Measurements from ENCODE around the gene KCTD14.

KCTD14 gene

DNA sequence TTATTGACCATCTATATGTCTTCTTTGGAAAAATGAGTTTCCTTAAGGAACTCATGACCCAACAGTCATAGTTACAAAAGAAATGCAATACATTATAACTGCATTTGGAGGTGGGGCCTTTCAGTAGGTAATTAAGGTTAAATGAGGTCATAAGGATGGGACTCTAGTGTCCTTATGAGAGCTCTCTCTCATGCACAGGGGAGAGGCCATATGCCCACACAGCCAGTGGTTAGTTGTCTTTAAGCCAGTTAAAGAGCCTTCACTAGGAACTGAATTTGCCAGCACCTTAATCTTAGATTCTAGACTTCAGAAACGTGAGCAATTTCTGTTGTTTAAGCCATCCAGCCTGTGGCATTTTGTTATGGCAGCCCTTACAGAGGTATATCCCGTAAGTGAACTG, 56.0 kb downstream of the KCTD14 start:
- TF ChIP-seq, protein P1, sequence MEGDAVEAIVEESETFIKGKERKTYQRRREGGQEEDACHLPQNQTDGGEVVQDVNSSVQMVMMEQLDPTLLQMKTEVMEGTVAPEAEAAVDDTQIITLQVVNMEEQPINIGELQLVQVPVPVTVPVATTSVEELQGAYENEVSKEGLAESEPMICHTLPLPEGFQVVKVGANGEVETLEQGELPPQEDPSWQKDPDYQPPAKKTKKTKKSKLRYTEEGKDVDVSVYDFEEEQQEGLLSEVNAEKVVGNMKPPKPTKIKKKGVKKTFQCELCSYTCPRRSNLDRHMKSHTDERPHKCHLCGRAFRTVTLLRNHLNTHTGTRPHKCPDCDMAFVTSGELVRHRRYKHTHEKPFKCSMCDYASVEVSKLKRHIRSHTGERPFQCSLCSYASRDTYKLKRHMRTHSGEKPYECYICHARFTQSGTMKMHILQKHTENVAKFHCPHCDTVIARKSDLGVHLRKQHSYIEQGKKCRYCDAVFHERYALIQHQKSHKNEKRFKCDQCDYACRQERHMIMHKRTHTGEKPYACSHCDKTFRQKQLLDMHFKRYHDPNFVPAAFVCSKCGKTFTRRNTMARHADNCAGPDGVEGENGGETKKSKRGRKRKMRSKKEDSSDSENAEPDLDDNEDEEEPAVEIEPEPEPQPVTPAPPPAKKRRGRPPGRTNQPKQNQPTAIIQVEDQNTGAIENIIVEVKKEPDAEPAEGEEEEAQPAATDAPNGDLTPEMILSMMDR (IDR thresholded peaks at IDR 0.05; ENCODE audit: extremely low read depth, insufficient read depth, missing control alignments), result no peak
- in situ Hi-C loops (cut with MboI; ENCODE audit: low pct_unique_long_range_greater_than_20kb, low sequenced_read_pairs, unreplicated experiment), result no loop called here
- DNase-seq (ENCODE audit: low spot score), result no peak

DNA sequence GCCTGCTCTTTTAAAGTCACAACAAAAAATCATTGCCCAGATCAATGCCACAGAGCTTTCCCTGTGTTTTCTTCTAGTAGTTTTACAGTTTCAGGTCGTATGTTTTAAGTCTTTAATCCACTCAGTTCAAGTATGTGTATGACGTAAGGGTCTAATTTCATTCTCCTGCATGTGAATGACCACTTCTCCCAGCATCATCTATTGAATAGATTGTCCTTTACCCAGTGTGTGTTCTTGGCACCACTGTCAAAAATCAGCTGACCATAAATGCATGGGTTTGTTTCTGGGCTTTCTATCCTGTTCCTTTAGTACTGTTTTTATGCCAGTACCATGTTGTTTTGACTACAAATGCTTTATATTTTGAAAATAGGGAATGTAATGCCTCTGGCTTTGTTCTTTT, 56.7 kb downstream of the KCTD14 start:
- DNase-seq (ENCODE audit: low spot score), result no peak
- in situ Hi-C loops (cut with MboI; ENCODE audit: low pct_unique_long_range_greater_than_20kb, low sequenced_read_pairs, unreplicated experiment), result no loop called here
- TF ChIP-seq, protein P1 (IDR thresholded peaks at IDR 0.05; ENCODE audit: extremely low read depth, insufficient read depth, missing control alignments), result no peak
